GM21737 (cell line): ENCODE results near the gene HSD3B7.
"Not testable (repeated sequence)": the region's sequence is repeated elsewhere in the genome, so short reads cannot be mapped to it uniquely, and the experiment has no call there.

Source experiments
- ATAC-seq: cut with Tn5 transposase; IDR thresholded peaks from one replicate; pipeline ENCODE4 v1.9.1; 2021; ENCODE audit warnings: mild to moderate bottlenecking, moderate library complexity; ENCODE audit not compliant: unreplicated experiment

HSD3B7 gene

DNA sequence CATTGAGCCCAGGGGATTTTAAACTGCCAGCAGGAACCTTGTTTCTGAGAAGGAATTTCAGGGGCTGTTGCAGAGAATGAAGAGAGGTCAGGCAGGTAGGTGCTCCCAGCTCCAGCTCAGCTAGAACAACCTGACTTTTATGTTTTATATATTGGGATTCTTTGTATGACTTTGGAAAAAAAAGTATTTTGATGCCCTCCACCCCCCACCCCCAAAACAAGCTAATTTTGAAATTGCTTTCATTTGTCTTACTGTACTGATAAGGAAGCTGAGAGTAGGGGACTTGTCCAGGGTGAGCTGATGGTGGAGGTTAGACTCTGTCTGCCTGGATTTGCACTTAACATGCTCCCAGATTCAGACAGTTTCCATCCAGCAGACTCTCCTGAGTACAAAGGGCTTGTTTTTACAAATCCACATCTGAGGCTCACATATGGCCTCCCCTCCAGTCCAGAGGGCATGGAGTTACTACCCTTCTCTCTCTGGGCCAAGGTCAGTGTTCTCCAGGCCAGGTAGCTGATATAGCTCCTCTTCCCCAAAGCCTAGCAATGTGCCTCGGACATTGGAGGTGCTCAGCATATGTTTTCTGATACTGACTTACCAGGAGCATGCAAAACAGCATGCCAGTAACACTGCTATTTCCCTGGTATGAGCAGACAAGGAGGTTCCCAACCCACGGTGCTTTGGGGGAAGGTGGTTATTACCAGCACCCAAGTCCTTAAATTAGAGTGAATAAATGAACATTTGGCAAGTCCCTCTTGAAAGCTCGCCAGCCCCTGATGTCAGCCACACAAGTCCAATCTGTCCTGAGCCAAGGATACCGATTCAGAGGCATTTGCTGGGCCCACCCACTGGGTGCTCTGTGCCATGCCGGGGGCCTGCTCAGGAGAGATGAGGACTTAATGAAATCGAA, 14.1 kb downstream of the HSD3B7 start:
- no peak for ATAC-seq

DNA sequence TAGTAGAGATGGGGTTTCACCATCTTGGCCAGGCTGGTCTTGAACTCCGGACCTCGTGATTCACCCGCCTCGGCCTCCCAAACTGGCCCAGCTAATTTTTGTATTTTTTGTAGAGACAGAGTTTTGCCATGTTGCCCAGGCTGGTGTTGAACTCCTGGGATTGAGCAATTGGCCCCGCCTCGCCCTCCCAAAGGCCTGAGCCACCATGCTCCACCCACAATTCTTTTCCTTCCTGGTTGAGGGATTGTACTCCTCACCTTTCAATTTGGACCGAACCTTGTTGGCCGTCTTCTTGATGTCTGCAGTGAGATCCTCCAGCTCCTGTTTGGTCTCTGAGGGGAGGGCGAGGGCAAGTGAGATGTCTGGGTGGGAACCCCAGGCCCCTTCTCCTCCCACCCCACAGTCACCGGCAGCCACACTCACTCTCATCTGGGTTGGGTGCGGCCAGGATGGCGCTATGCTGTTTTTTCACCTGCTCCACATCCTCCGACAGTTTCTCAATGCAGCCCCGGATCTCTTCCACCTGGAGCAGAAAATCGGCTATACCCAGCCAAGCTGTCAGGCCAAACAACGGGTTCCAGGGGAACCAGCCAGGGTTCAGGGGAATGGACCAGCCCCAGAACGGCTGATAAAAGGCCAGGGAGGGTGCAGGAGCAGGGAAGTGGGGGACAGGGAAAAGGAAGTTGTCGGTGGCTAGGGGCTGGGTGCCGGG, 15.8 kb downstream of the HSD3B7 start:
- no peak for ATAC-seq

DNA sequence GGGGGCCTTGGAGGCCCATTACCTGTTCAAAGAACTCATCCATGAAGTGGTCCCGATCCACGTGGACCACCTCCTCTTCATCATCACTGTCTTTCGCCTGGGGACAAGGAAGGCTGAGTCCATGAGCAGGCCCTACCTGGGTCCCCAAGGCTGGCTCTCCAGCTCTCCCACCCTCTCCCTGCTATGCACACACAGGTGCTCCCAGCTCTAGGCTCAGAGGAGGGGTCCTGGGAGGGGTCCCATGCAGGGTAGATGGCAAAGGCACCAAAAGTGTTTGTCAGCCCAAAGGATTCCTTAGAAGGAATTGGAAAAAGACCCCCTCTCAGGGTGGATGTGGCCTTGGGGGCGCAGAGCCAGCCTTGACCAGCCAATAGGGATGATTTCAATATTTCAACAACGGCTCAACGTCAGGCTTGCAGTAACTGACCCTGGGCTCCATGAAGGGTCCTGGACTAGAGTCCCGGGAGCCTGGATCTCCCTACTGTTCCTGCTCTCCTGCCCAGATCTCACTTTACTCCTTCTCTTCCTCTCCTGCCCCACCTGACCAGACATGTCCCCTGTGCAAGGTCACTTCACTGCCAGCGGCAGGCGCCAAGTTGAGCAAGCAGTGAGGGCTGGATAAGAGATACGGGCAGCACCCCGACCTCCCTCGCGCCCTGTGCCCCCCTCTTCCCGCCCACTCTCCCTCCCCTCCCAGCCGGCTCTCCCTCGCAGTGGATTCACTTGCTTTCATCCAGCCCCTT, 16.7 kb downstream of the HSD3B7 start:
- no peak for ATAC-seq

DNA sequence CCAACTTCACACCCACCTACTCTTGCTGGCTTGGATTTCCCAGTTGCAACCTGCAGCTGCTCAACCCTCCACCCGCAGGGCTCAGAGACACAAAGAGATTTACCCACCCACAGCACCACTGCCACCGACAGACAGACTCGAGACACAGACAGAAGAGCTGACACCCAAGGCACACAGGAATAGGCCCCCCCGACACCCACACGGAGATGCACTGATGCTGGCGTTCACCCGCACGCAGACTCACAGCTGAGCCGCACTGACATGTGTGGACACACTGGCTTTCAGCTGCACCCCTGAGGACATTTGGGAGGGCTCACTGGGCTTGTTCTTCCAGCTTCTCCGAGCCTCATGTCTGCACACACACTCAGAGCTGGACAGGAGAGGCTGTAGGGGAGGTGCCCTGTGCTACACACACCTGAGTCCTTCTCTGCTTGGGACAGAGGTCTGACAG, 17.3 kb downstream of the HSD3B7 start:
- ATAC-seq, result no peak

DNA sequence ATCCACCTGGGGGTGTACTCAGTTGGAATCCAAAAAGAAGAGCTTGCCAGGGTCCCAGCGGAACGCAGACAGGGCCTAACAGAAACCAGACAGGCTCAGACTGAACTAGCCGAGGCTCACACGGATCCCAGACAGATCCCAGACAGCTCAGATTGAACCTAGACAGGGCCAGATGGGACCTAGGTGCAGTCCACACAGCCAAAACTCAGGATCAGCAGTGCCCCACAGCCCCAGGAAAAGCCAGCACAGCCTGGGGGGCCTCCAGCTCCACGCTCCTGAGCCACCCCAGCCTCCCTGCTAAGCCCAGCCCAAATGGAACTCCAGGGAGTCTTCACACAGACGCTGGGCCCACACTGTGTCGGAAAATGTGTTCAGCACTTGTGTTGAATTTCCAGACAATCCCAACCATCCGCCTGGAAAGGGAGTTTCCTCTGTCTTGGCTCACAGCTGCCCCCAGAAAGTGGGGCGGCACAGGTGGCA, 17.9 kb downstream of the HSD3B7 start:
- ATAC-seq, result no peak

DNA sequence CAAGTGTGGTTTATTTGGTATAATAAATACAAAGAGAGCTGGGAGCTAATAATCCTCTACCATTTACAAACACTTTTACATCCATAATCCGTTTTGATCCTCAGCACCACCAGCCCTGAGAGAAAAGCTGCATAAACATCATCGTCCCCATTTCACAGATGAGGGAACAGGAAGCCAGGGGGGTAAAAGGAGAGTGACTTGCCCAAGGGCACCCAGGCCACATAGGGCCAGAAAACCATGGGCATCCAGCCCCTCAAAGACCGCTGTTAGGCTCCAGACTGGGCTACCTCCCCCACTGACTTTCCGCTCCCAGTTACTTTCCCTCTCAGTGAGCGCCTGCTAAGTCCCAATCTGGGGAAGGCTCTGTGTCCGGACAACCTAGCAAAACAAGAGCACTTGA, 18.7 kb downstream of the HSD3B7 start:
- no peak for ATAC-seq

DNA sequence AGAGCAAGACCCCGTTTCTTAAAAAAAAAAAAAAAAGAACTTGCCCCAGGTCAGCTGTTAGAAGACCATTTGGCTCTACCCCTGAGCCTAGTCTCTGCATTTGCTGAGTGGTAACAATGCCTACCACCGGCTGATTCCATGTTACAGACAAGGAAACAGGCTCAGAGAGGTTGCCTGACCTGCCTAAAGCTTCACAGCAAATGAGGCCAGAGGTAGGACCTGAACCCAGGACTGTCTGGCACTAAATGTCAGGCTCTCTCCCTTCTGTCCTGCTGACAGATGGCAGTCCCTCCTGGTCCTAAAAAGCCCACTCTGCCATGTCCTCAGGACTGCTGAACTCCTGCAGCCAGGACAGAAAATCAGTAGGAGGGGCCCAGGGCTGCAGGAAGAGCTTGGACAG, 19.7 kb downstream of the HSD3B7 start:
- no peak for ATAC-seq

DNA sequence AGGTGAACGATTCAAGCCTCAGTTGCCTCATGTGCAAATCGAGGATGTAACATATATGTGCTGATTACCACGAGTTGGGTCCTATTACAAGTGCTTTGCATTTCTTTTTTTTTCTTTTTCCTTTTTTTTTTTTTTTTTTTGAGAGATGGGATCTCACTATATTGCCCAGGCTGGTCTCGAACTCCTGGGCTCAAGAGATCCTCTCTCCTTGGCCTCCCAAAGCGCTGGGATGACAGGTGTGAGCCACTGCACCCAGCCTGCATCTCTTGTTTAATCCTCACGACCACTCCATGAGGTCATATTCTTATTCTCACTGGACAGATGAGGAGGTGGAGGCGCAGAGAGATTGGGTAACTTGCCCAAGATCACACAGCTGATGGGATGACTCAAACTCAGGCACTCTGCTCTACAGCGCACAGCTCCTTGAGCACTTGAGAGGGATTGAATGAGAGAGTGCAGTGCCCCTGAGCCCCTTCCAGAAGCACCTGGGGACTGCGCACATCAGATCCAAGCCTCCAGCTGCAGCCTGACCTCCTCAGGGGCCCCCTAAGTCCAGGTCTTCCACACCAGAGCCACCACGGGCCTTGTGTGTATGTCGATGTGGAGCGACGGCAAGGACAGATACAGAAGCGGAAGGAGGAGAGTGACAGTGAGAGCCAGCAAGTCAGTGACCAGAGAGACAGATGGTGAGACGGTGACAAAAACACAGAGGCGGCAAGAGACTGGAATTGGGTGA, 20.5 kb downstream of the HSD3B7 start:
- no peak for ATAC-seq

DNA sequence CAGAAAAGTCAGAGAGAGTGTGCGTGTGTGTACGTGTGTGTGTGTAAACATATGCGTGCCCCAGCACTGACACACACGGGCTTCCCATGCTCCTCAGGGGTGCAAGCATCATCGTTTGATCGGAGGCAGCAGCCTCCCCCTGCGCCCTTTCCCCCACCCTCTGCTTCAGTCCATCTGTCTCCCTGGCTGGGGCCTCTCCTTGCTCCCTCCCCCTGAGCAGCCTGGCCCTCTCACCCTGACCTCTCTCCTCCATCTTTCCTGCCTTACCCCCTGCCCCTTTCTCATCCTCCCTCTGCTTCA, 21.0 kb downstream of the HSD3B7 start:
- no peak for ATAC-seq

DNA sequence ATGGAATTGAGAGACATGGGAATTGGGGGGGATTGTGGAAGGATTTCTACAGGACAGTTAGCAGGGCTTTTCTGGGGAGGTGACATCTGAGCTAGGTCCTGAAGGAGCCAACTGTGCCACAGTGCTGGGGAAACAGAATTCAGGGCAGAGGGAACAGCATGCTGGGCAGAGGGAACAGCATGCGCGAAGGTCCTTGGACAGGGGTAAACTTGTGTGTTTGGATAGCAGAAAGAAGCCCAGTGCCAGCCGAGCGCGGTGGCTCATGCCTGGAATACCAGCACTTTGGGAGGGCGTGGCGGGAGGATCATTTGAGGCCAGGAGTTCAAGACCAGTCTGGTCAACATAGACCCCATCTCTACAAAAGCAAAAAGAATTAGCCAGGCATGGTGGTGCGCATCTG, 21.6 kb downstream of the HSD3B7 start:
- ATAC-seq, result no peak

DNA sequence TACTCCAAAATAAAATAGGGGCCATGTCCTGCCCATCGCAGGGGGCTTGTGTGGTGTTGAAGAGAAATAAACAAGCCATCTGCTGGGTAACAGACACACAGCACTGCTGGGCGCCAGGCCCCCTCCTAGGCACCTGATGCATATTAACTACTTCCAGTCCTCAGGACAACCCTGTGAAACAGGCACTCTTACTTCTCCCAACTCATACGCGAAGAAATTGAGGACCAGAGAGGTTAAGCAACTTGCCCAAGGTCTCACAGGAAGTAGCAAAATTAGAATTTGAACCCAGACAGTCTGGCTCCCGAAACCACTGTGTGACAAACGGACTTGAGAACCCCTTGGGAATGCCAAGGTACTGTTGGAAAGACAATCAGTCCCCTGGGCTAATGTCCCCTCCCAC, 22.7 kb downstream of the HSD3B7 start:
- no peak for ATAC-seq

DNA sequence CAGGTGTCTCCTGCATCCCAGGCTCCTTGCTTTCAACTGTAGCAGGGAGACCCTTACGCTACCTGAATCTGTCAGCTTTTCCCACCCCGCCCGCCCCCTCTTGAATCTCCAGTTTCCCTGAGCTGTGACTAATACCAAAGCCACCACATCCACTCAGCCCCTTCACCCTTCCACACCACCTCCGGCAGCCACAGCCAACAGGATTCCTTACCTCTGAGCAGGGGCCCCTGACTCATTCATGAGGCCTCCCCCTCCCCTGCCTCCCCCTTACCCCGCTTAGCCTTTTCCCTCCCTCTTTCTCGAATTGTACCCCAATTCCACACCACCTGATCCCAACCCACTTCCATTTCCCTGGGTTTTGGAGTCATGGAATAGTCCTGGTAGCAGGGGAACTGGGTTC, 23.1 kb downstream of the HSD3B7 start:
- no peak for ATAC-seq

DNA sequence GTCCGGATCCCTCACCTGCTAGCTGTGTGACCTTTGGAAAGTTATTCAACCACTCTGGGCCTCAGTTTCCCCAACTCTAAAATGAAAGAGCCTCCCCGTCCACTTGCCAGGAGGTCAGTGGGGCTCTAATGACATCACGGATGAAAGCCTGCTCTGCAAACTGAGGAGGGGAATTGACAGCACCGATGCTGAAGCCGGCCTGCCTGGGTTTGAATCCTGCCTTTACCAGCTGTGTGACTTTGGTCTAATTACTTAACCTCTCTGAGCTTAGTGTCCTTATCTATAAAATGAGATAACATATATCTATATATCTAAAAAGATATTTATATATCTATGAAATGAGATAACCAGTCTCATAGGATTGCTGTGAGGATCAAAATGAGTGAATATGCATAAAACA, 23.5 kb downstream of the HSD3B7 start:
- ATAC-seq, result no peak

DNA sequence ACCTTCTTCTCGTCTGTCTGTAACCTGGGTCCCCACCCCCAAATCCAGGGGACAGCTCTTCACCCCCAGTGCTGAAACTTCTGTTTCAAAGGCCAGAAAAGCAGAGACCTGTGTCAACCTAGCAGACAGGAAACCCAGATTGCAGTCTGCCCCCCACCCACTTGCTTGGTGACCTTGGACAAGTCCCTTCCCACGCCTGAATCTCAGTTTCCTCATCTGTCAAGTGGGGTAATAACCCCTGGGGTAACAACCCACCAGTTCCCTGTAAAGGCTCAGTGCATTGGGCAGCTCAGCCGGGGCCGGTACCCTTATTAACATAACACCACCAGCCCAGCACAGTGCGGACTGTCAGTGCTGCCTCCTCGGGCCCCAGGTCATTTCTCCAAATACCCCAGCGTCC, 24.1 kb downstream of the HSD3B7 start:
- ATAC-seq, result no peak

DNA sequence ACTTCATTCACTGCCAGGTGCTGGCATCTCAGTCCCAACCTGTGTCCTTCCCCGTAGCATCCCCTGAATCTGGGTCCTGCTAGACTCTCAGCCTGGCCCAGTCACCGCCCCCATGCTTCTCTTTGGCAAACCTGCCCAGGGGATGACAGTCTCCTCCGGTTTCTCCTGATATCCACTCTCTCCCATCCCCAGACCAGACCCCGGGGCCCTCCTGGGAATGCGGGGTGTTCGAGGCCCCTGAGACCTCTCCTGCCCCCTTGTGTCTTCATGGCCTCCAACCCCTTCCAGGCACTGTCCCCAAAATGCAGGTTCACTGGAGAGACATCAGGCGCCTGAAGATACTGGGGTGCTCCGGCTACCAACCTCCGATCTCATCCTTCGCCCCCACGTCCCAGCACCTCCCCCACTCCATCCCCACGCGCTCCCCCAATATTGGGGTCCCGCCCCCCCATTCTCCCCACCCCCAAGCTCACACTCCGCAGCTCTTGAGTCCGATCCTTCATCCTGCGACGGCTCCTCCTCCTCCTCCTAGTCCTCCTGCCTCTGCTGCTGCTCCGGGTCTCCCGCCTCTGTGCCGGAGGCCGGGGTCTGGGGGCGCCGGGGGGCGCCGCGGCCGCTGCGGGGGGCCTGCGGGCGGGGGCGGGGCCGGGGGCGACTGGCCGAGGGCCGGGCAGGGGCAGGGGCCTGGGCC, 25.0 kb downstream of the HSD3B7 start:
- ATAC-seq, result no peak

DNA sequence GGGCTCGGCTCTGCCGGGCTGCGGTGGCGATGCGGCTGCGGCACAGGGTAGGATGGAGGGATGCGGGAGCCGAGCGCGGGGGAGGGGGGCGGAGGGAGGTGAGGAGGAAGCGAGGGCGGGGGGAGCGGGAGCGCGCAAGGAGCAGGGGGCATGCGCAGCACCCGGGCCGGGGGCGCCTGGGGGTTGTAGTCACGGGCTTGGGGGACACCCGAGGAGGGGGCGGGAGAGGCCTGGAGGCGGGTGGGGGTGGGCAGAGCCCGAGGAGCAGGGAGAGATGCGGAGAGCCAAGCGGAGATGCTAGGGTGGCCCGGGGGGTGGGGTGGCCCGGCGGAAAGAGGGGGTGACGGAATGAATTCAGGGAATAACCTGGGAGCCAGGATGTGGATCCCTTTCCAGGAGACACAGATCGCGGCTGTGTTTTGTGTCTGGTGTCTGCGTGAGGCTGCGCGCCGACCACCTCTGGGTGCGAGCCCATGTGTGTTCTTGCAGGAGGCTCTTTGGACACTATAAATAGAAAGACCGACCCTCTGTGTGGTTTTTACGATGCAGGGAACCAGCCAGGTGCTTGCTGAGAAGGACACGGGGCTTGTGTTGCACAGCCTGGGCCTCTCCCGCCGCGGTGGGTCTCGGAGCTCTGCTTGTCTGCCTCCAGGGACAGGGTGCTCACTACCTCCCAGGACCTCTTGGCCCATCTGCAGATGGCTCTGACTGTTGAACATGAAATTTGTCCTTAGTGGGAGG, 25.7 kb downstream of the HSD3B7 start, which contains the start of gene STX1B:
Gene STX1B, minus strand, starts transcription at position 54 of the 741 bp plus-strand sequence. CDS start 242 bp downstream, outside the sequence.
- no peak for ATAC-seq

DNA sequence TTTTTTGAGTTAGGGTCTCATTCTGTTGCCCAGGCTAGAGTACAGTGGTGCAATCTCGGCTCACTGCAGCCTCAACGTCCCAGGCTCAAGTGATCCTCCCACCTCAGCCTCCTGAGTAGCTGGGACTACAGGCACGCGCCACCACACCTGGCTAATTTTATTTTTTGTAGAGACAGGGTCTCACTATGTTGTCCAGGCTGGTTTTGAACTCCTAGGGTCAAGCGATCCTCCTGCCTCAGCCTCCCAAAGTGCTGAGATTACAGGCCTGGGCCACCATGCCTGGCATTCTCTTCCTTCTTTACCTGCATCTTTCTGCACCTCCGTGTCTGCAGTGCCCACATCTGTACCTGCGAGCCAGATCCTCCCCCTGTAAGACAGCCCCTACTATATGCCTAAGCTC, 26.8 kb downstream of the HSD3B7 start:
- not testable (repeated sequence) for ATAC-seq

DNA sequence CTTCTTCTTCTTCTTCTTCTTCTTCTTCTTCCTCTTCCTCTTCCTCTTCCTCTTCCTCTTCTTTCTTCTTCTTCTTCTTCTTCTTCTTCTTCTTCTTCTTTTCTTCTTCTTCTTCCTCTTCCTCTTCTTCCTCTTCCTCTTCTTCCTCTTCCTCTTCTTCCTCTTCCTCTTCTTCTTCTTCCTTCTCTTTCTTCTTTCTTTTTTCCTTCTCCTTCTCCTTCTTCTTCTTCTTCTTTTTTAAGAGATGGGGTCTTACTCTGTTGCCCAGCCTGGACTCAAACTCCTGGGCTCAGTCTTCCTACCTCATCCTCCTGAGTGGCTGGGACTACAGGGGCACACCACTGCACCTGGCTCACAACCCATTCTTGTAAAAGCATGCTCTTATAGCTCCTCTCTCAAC, 28.3 kb downstream of the HSD3B7 start:
- ATAC-seq, result not testable (repeated sequence)

DNA sequence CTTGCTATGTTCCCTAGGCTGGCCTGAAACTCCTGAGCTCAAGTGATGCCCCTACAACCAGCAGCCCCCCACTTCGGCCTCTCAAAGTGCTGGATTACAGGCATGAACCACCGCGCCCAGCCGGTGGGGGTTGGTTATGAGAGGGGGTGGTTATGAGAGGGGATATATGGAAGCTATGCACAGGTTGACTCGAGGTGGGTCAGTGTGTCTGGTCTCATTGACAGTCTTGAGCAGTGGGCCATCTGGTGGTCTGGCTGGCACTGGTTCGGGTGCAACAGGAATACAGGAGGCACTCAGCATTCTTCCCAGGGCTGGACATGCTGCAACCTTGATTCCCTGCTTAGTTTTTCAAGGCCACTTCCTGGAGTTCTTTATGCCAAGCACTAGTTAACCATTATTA, 31.0 kb downstream of the HSD3B7 start:
- ATAC-seq, result no peak
